ENCODE results near the gene ADAM19. TPM values are rescaled to one million over a fixed set of nuclear protein-coding genes. Genes with fewer than 3 reads are reported as not detected.

Gene ADAM19
- total RNA-seq, 1 experiment from 2014 or later, result 50.0 TPM

GRCh38 chr5:157459715-157460599 lies 115.6 kb downstream of the ADAM19 start, which contains the start of gene NIPAL4:
NIPAL4 (plus strand) TSS chr5:157460213; CDS start chr5:157460321, 108 bp downstream.
- H3K27ac ChIP-seq, result no peak within 1 kb of the TSS
- no peaks in the 10 kb centered on the region for H3K4me1 ChIP-seq
- no peaks in the 10 kb centered on the region for H3K27me3 ChIP-seq
- no peak for DNase-seq
- H3K4me3 ChIP-seq, result no peak within 1 kb of the TSS
- no peaks in the 10 kb centered on the region for H3K36me3 ChIP-seq
- no peaks in the 10 kb centered on the region for H3K9me3 ChIP-seq (replicated peaks)

- no peak overlapping the region for H3K27ac ChIP-seq
- no peaks in the 10 kb centered on the region for H3K4me1 ChIP-seq
- no peak for DNase-seq
- H3K9me3 ChIP-seq (replicated peaks), result no peaks in the 10 kb centered on the region
- no peaks in the 10 kb centered on the region for H3K36me3 ChIP-seq
- H3K4me3 ChIP-seq, result no peak overlapping the region
- H3K27me3 ChIP-seq, result no peaks in the 10 kb centered on the region
These were observed 116.7 kb downstream of the ADAM19 start for GRCh38 chr5:157458835-157459234.

GRCh38 chr5:157457391-157457790 lies 118.2 kb downstream of the ADAM19 start:
- Histone ChIP-seq H3K4me1 (no peaks in the 10 kb centered on the region), H3K27me3 (no peaks in the 10 kb centered on the region), H3K4me3 (no peak overlapping the region), H3K9me3 (replicated peaks) (no peaks in the 10 kb centered on the region), H3K27ac (no peak overlapping the region), H3K36me3 (no peaks in the 10 kb centered on the region)
- DNase-seq, result no peak

- H3K4me3 ChIP-seq, result no peak overlapping the region
- DNase-seq, result no peak
- no peaks in the 10 kb centered on the region for H3K9me3 ChIP-seq (replicated peaks)
- H3K27me3 ChIP-seq, result no peaks in the 10 kb centered on the region
- no peaks in the 10 kb centered on the region for H3K4me1 ChIP-seq
- H3K36me3 ChIP-seq, result no peaks in the 10 kb centered on the region
- H3K27ac ChIP-seq, result no peak overlapping the region
These were observed 119.3 kb downstream of the ADAM19 start for GRCh38 chr5:157456301-157456700.

GRCh38 chr5:157455057-157455456 lies 120.5 kb downstream of the ADAM19 start:
- no peak overlapping the region for H3K27ac ChIP-seq
- H3K27me3 ChIP-seq, result no peaks in the 10 kb centered on the region
- H3K36me3 ChIP-seq, result no peaks in the 10 kb centered on the region
- H3K4me1 ChIP-seq, result no peaks in the 10 kb centered on the region
- no peaks in the 10 kb centered on the region for H3K9me3 ChIP-seq (replicated peaks)
- no peak for DNase-seq
- H3K4me3 ChIP-seq, result no peak overlapping the region

- Histone ChIP-seq H3K4me1 (no peaks in the 10 kb centered on the region), H3K9me3 (replicated peaks) (no peaks in the 10 kb centered on the region), H3K27ac (no peak overlapping the region), H3K4me3 (no peak overlapping the region), H3K27me3 (no peaks in the 10 kb centered on the region), H3K36me3 (no peaks in the 10 kb centered on the region)
- no peak for DNase-seq
These were observed 121.3 kb downstream of the ADAM19 start for GRCh38 chr5:157454273-157454672.

- no peaks in the 10 kb centered on the region for H3K9me3 ChIP-seq (replicated peaks)
- H3K4me3 ChIP-seq, result no peak overlapping the region
- no peak overlapping the region for H3K27ac ChIP-seq
- H3K36me3 ChIP-seq, result no peaks in the 10 kb centered on the region
- DNase-seq, result no peak
- no peaks in the 10 kb centered on the region for H3K4me1 ChIP-seq
- no peaks in the 10 kb centered on the region for H3K27me3 ChIP-seq
These were observed 123.8 kb downstream of the ADAM19 start for GRCh38 chr5:157451806-157452205.

- H3K4me3 ChIP-seq, result no peak overlapping the region
- no peak overlapping the region for H3K27ac ChIP-seq
- no peaks in the 10 kb centered on the region for H3K36me3 ChIP-seq
- no peaks in the 10 kb centered on the region for H3K9me3 ChIP-seq (replicated peaks)
- no peak for DNase-seq
- H3K27me3 ChIP-seq, result no peaks in the 10 kb centered on the region
- H3K4me1 ChIP-seq, result no peaks in the 10 kb centered on the region
These were observed 125.6 kb downstream of the ADAM19 start for GRCh38 chr5:157450024-157450423.

GRCh38 chr5:157449011-157449723 lies 126.4 kb downstream of the ADAM19 start:
- no peak for DNase-seq
- no peaks in the 10 kb centered on the region for H3K4me1 ChIP-seq
- H3K4me3 ChIP-seq, result no peak overlapping the region
- H3K27ac ChIP-seq, result no peak overlapping the region
- no peaks in the 10 kb centered on the region for H3K36me3 ChIP-seq
- no peaks in the 10 kb centered on the region for H3K27me3 ChIP-seq
- H3K9me3 ChIP-seq (replicated peaks), result no peaks in the 10 kb centered on the region

GRCh38 chr5:157447201-157447637 lies 128.4 kb downstream of the ADAM19 start:
- no peaks in the 10 kb centered on the region for H3K9me3 ChIP-seq (replicated peaks)
- no peak overlapping the region for H3K27ac ChIP-seq
- no peak for DNase-seq
- H3K36me3 ChIP-seq, result no peaks in the 10 kb centered on the region
- H3K4me1 ChIP-seq, result no peaks in the 10 kb centered on the region
- H3K4me3 ChIP-seq, result no peak overlapping the region
- no peaks in the 10 kb centered on the region for H3K27me3 ChIP-seq

GRCh38 chr5:157446412-157446935 lies 129.1 kb downstream of the ADAM19 start:
- H3K27me3 ChIP-seq, result no peaks in the 10 kb centered on the region
- H3K36me3 ChIP-seq, result no peaks in the 10 kb centered on the region
- H3K4me1 ChIP-seq, result no peaks in the 10 kb centered on the region
- H3K27ac ChIP-seq, result no peak overlapping the region
- H3K4me3 ChIP-seq, result no peak overlapping the region
- no peaks in the 10 kb centered on the region for H3K9me3 ChIP-seq (replicated peaks)
- DNase-seq, result no peak

- H3K4me3 ChIP-seq, result no peak overlapping the region
- no peaks in the 10 kb centered on the region for H3K9me3 ChIP-seq (replicated peaks)
- no peaks in the 10 kb centered on the region for H3K27me3 ChIP-seq
- no peak overlapping the region for H3K27ac ChIP-seq
- DNase-seq, result no peak
- no peaks in the 10 kb centered on the region for H3K4me1 ChIP-seq
- H3K36me3 ChIP-seq, result no peaks in the 10 kb centered on the region
These were observed 129.7 kb downstream of the ADAM19 start for GRCh38 chr5:157445745-157446411.

- no peak for DNase-seq
These were observed 131.4 kb downstream of the ADAM19 start for GRCh38 chr5:157444224-157444623.

GRCh38 chr5:157443041-157443549 lies 132.5 kb downstream of the ADAM19 start:
- Histone ChIP-seq H3K36me3 (no peaks in the 10 kb centered on the region), H3K4me1 (no peaks in the 10 kb centered on the region), H3K27me3 (no peaks in the 10 kb centered on the region), H3K27ac (no peak overlapping the region), H3K4me3 (no peak overlapping the region), H3K9me3 (replicated peaks) (no peaks in the 10 kb centered on the region; the same call in 1 of the 2 replicates)
- DNase-seq, result no peak

More at GRCh38 chr5:157444224-157444623, 131.4 kb downstream of the ADAM19 start:
- Histone ChIP-seq H3K4me3 (no peak overlapping the region), H3K4me1 (no peaks in the 10 kb centered on the region), H3K36me3 (no peaks in the 10 kb centered on the region), H3K27ac (no peak overlapping the region), H3K9me3 (replicated peaks) (no peaks in the 10 kb centered on the region; the same call in 1 of the 2 replicates), H3K27me3 (no peaks in the 10 kb centered on the region)

All from SJCRH30 (cell line).